Adrenal gland (tissue), 5 donors: Measurements from ENCODE around the gene PLEK2.
A peak's percentile ranks its signal among the peaks of the same experiment; 100 is the strongest.

Experiments
- CTCF ChIP-seq, 6 experiments: fragments of 450-650 bp in 4 of 6; fragments of 200-600 bp in 2 of 6; sonication (generic) in 1 of 6; IDR thresholded peaks; 1 replicate in 5 of 6; 2 replicates in 1 of 6; pipeline versions ENCODE4 v1.5.1 to v1.8.0; 2016 to 2021; ENCODE audit warnings: antibody characterized with exemption in 6 of 6, mild to moderate bottlenecking in 2 of 6, moderate library complexity in 1 of 6
- POLR2A ChIP-seq, 2 donors: fragments of 450-650 bp; IDR thresholded peaks; one replicate each; pipeline ENCODE4 v1.6.1; 2017; ENCODE audit warnings: antibody characterized with exemption in 2 of 2, mild to moderate bottlenecking in 2 of 2, moderate library complexity in 1 of 2
- donor health status: DM: no; HTN: no; CAD: no.

GRCh38 chr14:67461341-67461985, 49.5 kb upstream of the PLEK2 start:
- no peak for TF ChIP-seq CTCF (IDR thresholded peaks at IDR 0.05)
- TF ChIP-seq POLR2A (IDR thresholded peaks at IDR 0.05) = peak in 1 of 2 donors; percentile 49
